Natural killer cell (primary cell): ENCODE data around the gene LARP4B. TPM values are rescaled to one million over a fixed set of nuclear protein-coding genes. Genes with fewer than 3 reads are reported as not detected.

Source experiments
- ATAC-seq, 3 donors: fragments of 150-1000 bp in 2 of 3; fragments of 200-7000 bp in 1 of 3; cut with Tn5 transposase; 1 replicate in 1 of 3; 2 replicates in 2 of 3; pipeline ENCODE4 v1.10.0; 2021; ENCODE audit warnings: mild to moderate bottlenecking in 2 of 3, moderate library complexity in 2 of 3
- DNase-seq, 2 donors: peaks; one replicate each; pipeline versions ENCODE4 v3.0.0 to v3.0.0-alpha.2; 2013 to 2021; ENCODE audit warnings: mixed read lengths in 1 of 2
- H3K27ac ChIP-seq: one replicate; pipeline ENCODE4 v1.5.1; 2013; ENCODE audit warnings: mild to moderate bottlenecking, low read length
- H3K27me3 ChIP-seq: one replicate; pipeline ENCODE4 v1.6.1; 2013; ENCODE audit warnings: low read length; ENCODE audit not compliant: control insufficient read depth, insufficient read depth
- H3K36me3 ChIP-seq: one replicate; pipeline ENCODE4 v1.6.1; 2013; ENCODE audit warnings: low read length; ENCODE audit not compliant: control insufficient read depth, insufficient read depth
- H3K4me1 ChIP-seq: one replicate; pipeline ENCODE4 v1.6.1; 2013; ENCODE audit warnings: low read length; ENCODE audit not compliant: control insufficient read depth, insufficient read depth
- H3K4me3 ChIP-seq: one replicate; pipeline ENCODE4 v1.5.1; 2013; ENCODE audit warnings: low read length
- H3K9me3 ChIP-seq: one replicate; pipeline ENCODE4 v1.6.1; 2013; ENCODE audit warnings: low read length; ENCODE audit not compliant: control insufficient read depth, insufficient read depth
- H3K27ac Mint-ChIP-seq, 2 donors: one replicate each; pipeline ENCODE4 v1.8.0; 2022; ENCODE audit warnings: mild to moderate bottlenecking in 2 of 2, mixed read lengths in 2 of 2, moderate library complexity in 1 of 2
- H3K27me3 Mint-ChIP-seq, 2 donors: one replicate each; pipeline ENCODE4 v1.8.0; 2022; ENCODE audit warnings: low read depth in 2 of 2, mixed read lengths in 2 of 2
- H3K36me3 Mint-ChIP-seq: one replicate; pipeline ENCODE4 v1.8.0; 2022; ENCODE audit warnings: mixed read lengths
- H3K4me1 Mint-ChIP-seq, 2 donors: one replicate each; pipeline ENCODE4 v1.8.0; 2022; ENCODE audit warnings: mixed read lengths in 2 of 2
- H3K4me3 Mint-ChIP-seq: one replicate; pipeline ENCODE4 v1.8.0; 2022; ENCODE audit warnings: mild to moderate bottlenecking, moderate library complexity, mixed read lengths
- H3K9me3 Mint-ChIP-seq, 2 donors: one replicate each; pipeline ENCODE4 v1.8.0; 2022; ENCODE audit warnings: mixed read lengths in 2 of 2
- CTCF ChIP-seq: fragments of 200-600 bp; IDR thresholded peaks from one replicate; pipeline ENCODE4 v1.8.0; 2022; ENCODE audit warnings: antibody characterized with exemption
- WGBS: methylation state at CpG from one replicate; pipeline ENCODE4 v1.1.7; 2013; ENCODE audit warnings: missing lambda C conversion rate; ENCODE audit not compliant: insufficient coverage; 5-methylcytosine and 5-hydroxymethylcytosine counted together
- intact Hi-C: fragments of 100-400 bp; cut with micrococcal nuclease; formaldehyde crosslinking; loops from one replicate; pipeline ENCODE4 v1.14.2; 2022
- total RNA-seq, 4 donors: library from RNA; stranded (reverse); fragments of 120-200 nt in 1 of 4; gene quantifications; one replicate each; pipeline versions ENCODE4 v1.2.3 to v1.2.4, GENCODE V29; 2013 to 2022

The LARP4B gene
- total RNA-seq, 3 donors from 2014 or later (not counting 1 experiment from before 2014, with no cell fraction given) = 75.5 to 95.4 (median 90.2) TPM

GRCh38 chr10:811379-812175, 119.9 kb downstream of the LARP4B start:
- WGBS = 97% methylated on average over 9 of the region's 9 CpGs
- Histone ChIP-seq H3K27me3 (no peaks in the 10 kb centered on the region), H3K4me1 (peaks cover 3% of the 10 kb centered on the region), H3K27ac (no peak overlapping the region), H3K4me3 (no peak overlapping the region), H3K36me3 (peaks cover 67% of the 10 kb centered on the region), H3K9me3 (no peaks in the 10 kb centered on the region)
- no peak for TF ChIP-seq CTCF
- Mint-ChIP-seq H3K27me3 (no peaks in the 10 kb centered on the region), H3K4me3 (no peak overlapping the region), H3K4me1 (peaks cover 6 to 7% of the 10 kb centered on the region in 2 donors), H3K9me3 (no peaks in the 10 kb centered on the region), H3K27ac (no peak overlapping the region), H3K36me3 (no peaks in the 10 kb centered on the region)
- intact Hi-C loops = no loop called here
- DNase-seq = no peak
- no peak for ATAC-seq

- H3K4me1 ChIP-seq = peaks cover 3% of the 10 kb centered on the region
- Mint-ChIP-seq H3K4me3 (no peak overlapping the region), H3K9me3 (no peaks in the 10 kb centered on the region), H3K4me1 (peaks cover 7 to 10% of the 10 kb centered on the region in 2 donors), H3K27ac (no peak overlapping the region), H3K36me3 (no peaks in the 10 kb centered on the region), H3K27me3 (no peaks in the 10 kb centered on the region)
- no peak for TF ChIP-seq CTCF
- H3K27ac ChIP-seq = no peak overlapping the region
- H3K27me3 ChIP-seq = no peaks in the 10 kb centered on the region
- H3K9me3 ChIP-seq = no peaks in the 10 kb centered on the region
- H3K4me3 ChIP-seq = no peak overlapping the region
- ATAC-seq (no peak), DNase-seq (no peak)
- peaks cover 56% of the 10 kb centered on the region for H3K36me3 ChIP-seq
- intact Hi-C loops = no loop called here
- WGBS = 87% methylated on average over 16 of the region's 16 CpGs
Observed at GRCh38 chr10:810351-810846, 121.1 kb downstream of the LARP4B start.

- intact Hi-C loops = no loop called here
- ATAC-seq (no peak), DNase-seq (no peak)
- H3K4me3 ChIP-seq = no peak overlapping the region
- TF ChIP-seq CTCF = no peak
- H3K9me3 Mint-ChIP-seq = no peaks in the 10 kb centered on the region
- H3K36me3 Mint-ChIP-seq = no peaks in the 10 kb centered on the region
- WGBS = 96% methylated on average over 28 of the region's 29 CpGs
- no peaks in the 10 kb centered on the region for H3K27me3 ChIP-seq
- H3K27me3 Mint-ChIP-seq = no peaks in the 10 kb centered on the region
- H3K36me3 ChIP-seq = peaks cover 50% of the 10 kb centered on the region
- no peaks in the 10 kb centered on the region for H3K9me3 ChIP-seq
- H3K4me1 Mint-ChIP-seq = peaks cover 7 to 15% of the 10 kb centered on the region in 2 donors
- no peak overlapping the region for H3K27ac ChIP-seq
- H3K4me3 Mint-ChIP-seq = no peak overlapping the region
- peaks cover 8% of the 10 kb centered on the region for H3K4me1 ChIP-seq
- H3K27ac Mint-ChIP-seq = no peak overlapping the region
Observed at GRCh38 chr10:809671-810350, 121.7 kb downstream of the LARP4B start.
